ENCODE results near the gene ATG3.
A peak's percentile ranks its signal among the peaks of the same experiment; 100 is the strongest.

Gene ATG3

GRCh38 chr3:112514527-112515128 is 47.1 kb downstream of the ATG3 start:
- H3K4me3 ChIP-seq (ENCODE audit: low read depth, low read length): peak overlapping the region; percentile 30
- TF ChIP-seq CTCF (IDR thresholded peaks at IDR 0.05; ENCODE audit: insufficient read depth, low read depth, low read length, missing control alignments): no peak
- peak; percentile 96 for DNase-seq (ENCODE audit: low read depth)

- TF ChIP-seq CTCF (IDR thresholded peaks at IDR 0.05; ENCODE audit: insufficient read depth, low read depth, low read length, missing control alignments): no peak
- no peak overlapping the region for H3K4me3 ChIP-seq (ENCODE audit: low read depth, low read length)
- DNase-seq (ENCODE audit: low read depth): no peak
Observed at GRCh38 chr3:112512320-112512719, 49.4 kb downstream of the ATG3 start.

- no peak overlapping the region for H3K4me3 ChIP-seq (ENCODE audit: low read depth, low read length)
- no peak for TF ChIP-seq CTCF (IDR thresholded peaks at IDR 0.05; ENCODE audit: insufficient read depth, low read depth, low read length, missing control alignments)
- no peak for DNase-seq (ENCODE audit: low read depth)
Observed at GRCh38 chr3:112508860-112509259, 52.9 kb downstream of the ATG3 start.

- no peak for DNase-seq (ENCODE audit: low read depth)
- TF ChIP-seq CTCF (IDR thresholded peaks at IDR 0.05; ENCODE audit: insufficient read depth, low read depth, low read length, missing control alignments): no peak
- no peak overlapping the region for H3K4me3 ChIP-seq (ENCODE audit: low read depth, low read length)
Observed at GRCh38 chr3:112508261-112508660, 53.5 kb downstream of the ATG3 start.

- H3K4me3 ChIP-seq (ENCODE audit: low read depth, low read length): no peak overlapping the region
- no peak for DNase-seq (ENCODE audit: low read depth)
- TF ChIP-seq CTCF (IDR thresholded peaks at IDR 0.05; ENCODE audit: insufficient read depth, low read depth, low read length, missing control alignments): no peak
Observed at GRCh38 chr3:112505907-112506306, 55.9 kb downstream of the ATG3 start.

GRCh38 chr3:112504123-112504522 is 57.6 kb downstream of the ATG3 start:
- TF ChIP-seq CTCF (IDR thresholded peaks at IDR 0.05; ENCODE audit: insufficient read depth, low read depth, low read length, missing control alignments): no peak
- no peak for DNase-seq (ENCODE audit: low read depth)
- H3K4me3 ChIP-seq (ENCODE audit: low read depth, low read length): no peak overlapping the region

- no peak overlapping the region for H3K4me3 ChIP-seq (ENCODE audit: low read depth, low read length)
- no peak for TF ChIP-seq CTCF (IDR thresholded peaks at IDR 0.05; ENCODE audit: insufficient read depth, low read depth, low read length, missing control alignments)
- no peak for DNase-seq (ENCODE audit: low read depth)
Observed at GRCh38 chr3:112503304-112503972, 58.3 kb downstream of the ATG3 start.
